ENCODE data around the gene ABCC9.

The ABCC9 gene

GRCh38 chr12:21940549-21941505 lies at the start of gene ABCC9:
ABCC9 (minus strand) TSS chr12:21941426; CDS start chr12:21936674, 4,752 bp downstream.
- DNase-seq = peak; percentile 21

DNA sequence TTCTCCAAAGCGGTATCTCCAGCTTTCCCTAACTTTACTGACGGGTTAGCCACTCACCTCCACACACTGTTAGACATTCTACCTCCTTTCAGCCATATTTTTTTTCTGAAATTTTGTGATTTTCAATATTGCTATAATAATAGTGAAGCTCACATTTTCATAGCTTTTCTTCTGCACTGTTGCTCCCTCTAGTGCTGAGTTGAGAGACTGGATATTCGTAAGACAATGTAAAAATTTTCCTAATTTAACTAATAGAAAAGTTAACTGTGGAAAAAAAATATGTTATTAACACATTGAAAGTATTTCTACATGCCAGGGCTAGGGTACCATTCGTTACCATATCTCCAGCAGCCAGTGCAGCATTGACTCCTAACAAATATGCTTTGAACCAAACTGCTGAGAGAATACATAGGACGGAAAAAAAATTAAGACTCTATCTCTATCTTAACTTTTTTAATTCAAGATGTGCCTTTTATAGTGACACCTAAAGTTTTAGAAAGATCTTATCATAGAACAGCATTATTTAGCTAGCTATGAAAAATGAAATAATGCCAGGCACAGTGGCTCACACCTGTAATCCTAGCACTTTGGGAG lies 48.7 kb upstream of the ABCC9 start:
- DNase-seq = no peak

DNA sequence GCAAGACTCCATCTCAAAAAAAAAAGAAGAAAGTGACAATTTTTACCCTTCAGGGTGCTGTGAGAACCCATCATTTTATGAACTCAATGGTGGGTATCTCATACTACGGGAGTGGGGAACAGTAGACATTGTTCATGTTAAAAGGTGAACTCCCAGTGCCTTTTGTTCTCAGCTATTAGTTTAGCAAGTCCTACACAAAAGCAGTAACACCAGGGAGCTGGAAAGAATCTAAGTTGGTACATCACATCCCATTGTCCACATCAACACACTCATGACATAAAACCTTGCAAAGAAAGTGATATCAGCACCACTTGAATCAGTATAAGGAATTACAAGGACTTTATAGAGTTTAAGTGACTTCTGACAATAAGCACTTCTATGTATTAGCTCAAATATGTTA lies 47.4 kb upstream of the ABCC9 start:
- DNase-seq = no peak

GRCh38 chr12:21987755-21988154 lies 46.5 kb upstream of the ABCC9 start:
- no peak for DNase-seq

DNA sequence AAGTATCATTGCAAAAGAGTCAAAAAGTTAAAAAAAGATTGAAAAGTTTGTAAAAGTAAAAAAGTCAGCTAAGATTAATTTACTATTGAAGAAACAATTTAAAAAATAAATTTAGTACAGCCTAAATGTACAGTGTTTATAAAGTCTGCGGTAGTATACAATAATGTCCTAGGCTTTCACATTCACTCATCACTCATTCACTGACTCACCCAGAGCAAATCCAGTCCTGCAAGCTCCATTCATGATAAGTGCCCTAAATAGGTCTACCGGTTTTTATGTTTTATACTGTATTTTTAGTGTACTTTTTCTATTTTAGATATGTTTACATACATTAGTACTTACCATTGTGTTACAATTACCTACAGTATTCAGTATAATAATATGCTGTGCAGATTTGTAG lies 43.9 kb upstream of the ABCC9 start:
- DNase-seq = no peak

- no peak for DNase-seq
Measured at GRCh38 chr12:21984375-21984774, 43.1 kb upstream of the ABCC9 start.

DNA sequence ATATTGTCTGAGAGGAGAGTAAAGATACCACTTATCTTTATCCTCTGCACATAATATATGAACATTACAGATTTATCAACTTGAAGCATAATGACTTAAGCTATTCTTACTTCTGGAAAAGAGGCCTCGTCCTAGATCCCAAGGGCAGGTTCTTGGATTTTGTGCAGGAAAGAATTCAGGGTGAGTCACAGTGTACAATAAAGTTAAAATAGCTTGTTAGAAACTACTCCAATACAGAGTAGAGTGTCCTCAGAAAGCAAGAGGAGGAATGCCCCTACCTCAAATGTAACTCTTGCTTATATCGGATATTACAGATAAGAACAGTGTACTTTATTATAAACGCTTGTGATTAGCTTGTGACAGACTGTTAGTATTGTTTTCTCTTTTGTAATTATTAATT lies 41.9 kb upstream of the ABCC9 start:
- DNase-seq = no peak

- no peak for DNase-seq
Measured at GRCh38 chr12:21980544-21980943, 39.3 kb upstream of the ABCC9 start.

GRCh38 chr12:21975293-21975692 lies 34.1 kb upstream of the ABCC9 start:
- no peak for DNase-seq

GRCh38 chr12:21973221-21973620 lies 32.0 kb upstream of the ABCC9 start:
- DNase-seq = no peak

GRCh38 chr12:21972055-21972454 lies 30.8 kb upstream of the ABCC9 start:
- no peak for DNase-seq

GRCh38 chr12:21971344-21971743 lies 30.1 kb upstream of the ABCC9 start:
- no peak for DNase-seq

DNA sequence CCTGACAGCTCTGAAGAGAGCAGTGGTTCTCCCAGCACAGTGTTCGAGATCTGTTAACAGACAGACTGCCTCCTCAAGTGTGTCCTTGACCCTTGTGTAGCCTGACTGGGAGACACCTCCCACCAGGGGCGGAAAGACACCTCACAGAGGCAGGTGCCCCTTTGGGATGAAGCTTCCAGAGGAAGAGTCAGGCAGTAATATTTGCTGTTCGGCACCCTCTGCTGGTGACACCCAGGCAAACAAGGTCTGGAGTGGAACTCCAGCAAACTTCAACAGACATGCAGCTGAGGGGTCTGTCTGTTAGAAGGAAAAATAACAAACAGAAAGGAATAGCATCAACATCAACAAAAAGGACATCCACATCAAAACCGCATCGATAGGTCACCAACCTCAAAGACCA lies 21.6 kb upstream of the ABCC9 start:
- no peak for DNase-seq

GRCh38 chr12:21962236-21962635 lies 21.0 kb upstream of the ABCC9 start:
- no peak for DNase-seq

DNA sequence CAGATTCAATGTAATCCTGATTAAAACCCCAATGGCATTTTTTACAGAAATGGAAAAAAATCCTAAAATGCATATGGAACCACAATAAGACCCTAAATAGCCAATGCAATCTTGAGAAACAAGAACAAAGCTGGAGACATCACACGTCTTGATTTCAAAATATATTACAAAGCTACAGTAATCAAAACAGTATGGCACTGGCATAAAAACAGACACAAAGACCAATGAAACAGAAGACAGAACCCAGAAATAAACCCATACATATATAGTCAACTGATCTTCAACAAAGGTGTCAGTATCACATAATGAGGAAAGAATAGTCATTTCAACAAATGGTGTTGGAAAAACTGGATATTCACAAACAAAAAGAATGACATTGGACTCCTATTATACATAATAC lies 9.4 kb upstream of the ABCC9 start:
- DNase-seq = no peak

- no peak for DNase-seq
Measured at GRCh38 chr12:21949036-21949435, 7.8 kb upstream of the ABCC9 start.

DNA sequence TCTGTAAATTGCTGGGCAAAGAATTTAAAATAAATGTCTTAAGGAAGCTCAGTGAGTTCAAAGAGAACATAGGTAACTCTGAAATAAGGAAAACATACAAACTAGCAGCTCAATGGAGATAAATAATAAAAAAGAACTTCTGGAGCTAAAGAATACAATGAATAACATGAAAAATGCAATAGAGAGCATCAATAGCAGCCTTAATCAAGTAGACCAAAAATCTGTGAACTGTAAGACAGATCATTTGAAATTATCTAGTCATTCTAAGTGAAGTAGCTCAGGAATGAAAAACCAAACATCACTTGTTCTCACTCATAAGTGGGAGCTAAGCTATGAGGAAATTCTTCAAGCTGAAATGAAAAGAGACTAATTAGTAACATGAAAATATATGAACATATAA lies 5.8 kb upstream of the ABCC9 start:
- DNase-seq = no peak

GRCh38 chr12:21945002-21945401 lies 3.8 kb upstream of the ABCC9 start:
- no peak for DNase-seq

DNA sequence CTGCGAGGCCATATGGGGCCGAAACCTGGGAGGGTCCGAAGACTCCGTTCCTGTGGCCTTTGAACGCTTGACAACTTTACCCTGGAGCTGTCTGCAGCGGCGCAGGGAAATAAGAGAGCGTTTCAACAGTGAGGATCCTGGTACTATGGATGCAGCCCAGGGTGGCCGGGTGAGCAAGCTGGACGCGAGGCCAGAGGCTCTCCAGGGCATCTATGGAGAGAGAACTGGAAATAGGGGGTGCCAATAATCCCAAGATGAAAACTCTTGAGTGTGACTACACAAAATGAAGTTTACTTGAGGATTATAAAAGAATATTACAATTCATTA lies 1.1 kb upstream of the ABCC9 start:
- DNase-seq = no peak

- peak; percentile 16 for DNase-seq
Measured at GRCh38 chr12:21941506-21942376, 515 bp upstream of the ABCC9 start.

- no peak for DNase-seq
Measured at GRCh38 chr12:21939435-21939834, 1.8 kb downstream of the ABCC9 start.

DNA sequence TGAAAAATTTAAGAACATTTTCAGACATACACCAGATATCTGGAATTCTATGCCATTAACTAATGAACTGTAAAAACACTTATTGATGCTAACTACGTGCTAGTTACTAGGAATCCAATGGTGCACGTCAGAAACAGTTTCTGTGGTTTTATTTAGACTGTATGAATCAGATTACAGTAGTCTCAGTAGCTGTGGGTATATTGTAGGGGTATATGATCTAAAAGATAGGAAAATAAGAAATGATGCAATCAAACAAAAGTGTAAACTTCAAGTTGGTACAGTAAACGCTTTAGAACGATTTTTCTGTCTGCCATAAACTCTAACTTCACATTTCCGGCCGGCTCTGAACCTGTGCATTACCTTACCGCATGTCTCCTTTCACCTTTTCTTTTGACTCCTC lies 2.3 kb downstream of the ABCC9 start:
- no peak for DNase-seq

- no peak for DNase-seq
Measured at GRCh38 chr12:21934173-21934572, 7.1 kb downstream of the ABCC9 start.

- no peak for DNase-seq
Measured at GRCh38 chr12:21933656-21934055, 7.6 kb downstream of the ABCC9 start.

All from midbrain (tissue), 1 donor.